GM18873 (cell line): Measurements from ENCODE around the gene PRR36.

Experiments used
- ATAC-seq: cut with Tn5 transposase; IDR thresholded peaks from one replicate; pipeline ENCODE4 v1.9.1; 2021; ENCODE audit warnings: mild to moderate bottlenecking, moderate library complexity, moderate number of reproducible peaks; ENCODE audit not compliant: unreplicated experiment, low FRiP score

PRR36 gene

DNA sequence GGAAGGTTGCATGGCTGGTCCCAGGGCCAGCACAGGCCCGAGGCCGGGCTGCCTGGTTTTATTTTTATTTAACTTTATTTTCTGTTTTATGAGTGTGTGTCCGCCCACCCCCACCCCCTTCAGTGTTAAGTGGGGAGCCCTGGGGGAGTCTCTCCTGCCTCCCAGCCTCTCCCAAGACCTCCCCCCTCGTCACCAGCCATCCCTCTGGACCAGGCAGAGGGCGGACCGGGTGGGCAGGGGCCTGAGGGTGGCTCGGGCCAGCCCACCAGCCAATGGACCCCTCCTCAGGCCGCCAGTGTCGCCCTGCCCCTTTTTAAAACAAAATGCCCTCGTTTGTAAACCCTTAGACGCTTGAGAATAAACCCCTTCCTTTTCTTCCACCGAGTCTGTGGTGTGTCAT is 39.9 kb upstream of the PRR36 start:
- no peak for ATAC-seq

GRCh38 chr19:7913652-7914051 is 39.5 kb upstream of the PRR36 start:
- ATAC-seq: no peak

GRCh38 chr19:7912697-7913564 is 38.7 kb upstream of the PRR36 start:
- no peak for ATAC-seq

DNA sequence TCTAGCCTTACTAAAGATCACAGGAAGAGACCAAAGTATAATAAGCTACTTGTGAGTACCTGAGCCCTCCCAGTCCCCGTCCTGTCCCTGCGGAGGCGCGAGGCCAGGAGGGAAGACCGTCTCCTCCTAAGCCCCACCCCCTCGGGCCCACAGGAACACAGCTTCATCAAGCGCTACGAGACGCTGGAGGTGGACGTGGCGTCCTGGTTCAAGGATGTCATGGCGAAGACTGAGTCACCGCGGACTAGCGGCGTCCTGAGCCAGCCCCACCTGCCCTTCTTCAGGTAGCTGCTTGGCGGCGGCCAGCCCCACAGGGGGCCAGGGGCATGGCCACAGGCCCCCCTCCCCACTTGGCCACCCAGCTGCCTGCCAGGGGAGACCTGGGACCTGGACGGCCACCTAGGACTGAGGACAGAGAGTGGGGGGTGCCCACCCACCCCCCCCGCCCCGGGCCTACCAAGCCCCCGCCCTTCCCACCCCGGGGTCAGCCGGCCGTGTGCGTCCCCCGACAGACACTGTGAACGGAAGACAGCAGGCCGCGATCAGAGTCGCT is 38.0 kb upstream of the PRR36 start:
- no peak for ATAC-seq

- no peak for ATAC-seq
These were observed 37.4 kb upstream of the PRR36 start for GRCh38 chr19:7911508-7912143.

- no peak for ATAC-seq
These were observed 36.4 kb upstream of the PRR36 start for GRCh38 chr19:7910321-7911161.

GRCh38 chr19:7909471-7910067 is 35.4 kb upstream of the PRR36 start:
- ATAC-seq: no peak

DNA sequence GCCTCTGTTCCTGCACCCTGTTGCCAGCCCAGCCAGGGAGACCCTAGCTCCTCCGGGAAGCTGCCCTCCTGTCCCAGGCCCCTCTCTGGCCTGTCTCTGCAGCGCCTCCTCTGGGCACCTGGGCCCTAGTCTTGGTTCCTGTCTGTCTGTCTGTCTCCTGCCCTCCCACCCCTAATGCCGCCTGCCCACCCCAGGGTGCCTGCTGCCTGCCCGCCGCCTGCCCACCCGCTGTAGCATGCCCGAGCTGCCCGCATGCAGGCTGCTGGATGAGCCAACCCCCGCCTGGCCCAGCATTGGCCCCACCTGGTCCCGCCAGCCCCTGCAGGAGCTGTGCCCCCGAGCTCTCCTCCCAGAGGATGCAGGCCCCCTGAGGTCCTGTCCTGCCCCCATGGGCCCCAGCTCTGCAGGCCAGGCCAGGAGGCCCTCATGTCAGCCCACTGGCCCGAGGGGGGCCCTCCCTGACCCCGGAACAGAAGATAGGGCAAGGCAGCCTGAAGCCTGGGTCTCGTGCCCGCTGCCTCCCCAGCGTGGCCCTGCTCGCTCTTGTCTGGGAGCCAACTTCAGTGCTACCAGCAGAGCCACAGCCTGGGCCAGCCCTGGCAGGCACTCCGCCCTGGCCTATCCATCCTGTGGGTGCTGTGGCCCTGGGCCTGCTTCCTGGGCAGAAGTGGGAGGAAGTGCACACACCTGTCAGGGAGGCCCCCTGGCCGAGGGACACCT is 34.7 kb upstream of the PRR36 start:
- no peak for ATAC-seq

- no peak for ATAC-seq
These were observed 34.0 kb upstream of the PRR36 start for GRCh38 chr19:7908078-7908699.

GRCh38 chr19:7907544-7907943 is 33.4 kb upstream of the PRR36 start:
- no peak for ATAC-seq

GRCh38 chr19:7907122-7907521 is 32.9 kb upstream of the PRR36 start:
- no peak for ATAC-seq

GRCh38 chr19:7905859-7906258 is 31.7 kb upstream of the PRR36 start:
- no peak for ATAC-seq

DNA sequence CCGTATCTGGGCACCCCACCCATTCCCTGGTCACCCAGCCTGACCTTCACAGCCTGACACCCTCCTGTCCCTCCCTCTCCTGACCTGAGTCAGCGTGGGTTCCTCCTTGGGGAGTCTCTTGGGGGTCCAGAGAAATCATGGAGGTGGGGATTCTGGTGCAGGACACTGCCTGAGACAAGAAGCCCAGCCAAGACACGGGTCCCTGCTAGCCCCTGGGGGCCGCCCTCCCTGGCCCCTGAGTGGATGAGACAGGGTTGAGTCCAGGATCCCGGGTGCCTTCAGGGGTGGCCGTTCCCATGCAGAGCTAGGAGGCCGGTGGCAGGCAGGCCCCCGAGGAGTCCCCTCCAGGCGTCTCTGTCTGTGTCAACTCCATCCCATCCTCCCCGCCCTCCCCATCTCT is 31.1 kb upstream of the PRR36 start:
- no peak for ATAC-seq

DNA sequence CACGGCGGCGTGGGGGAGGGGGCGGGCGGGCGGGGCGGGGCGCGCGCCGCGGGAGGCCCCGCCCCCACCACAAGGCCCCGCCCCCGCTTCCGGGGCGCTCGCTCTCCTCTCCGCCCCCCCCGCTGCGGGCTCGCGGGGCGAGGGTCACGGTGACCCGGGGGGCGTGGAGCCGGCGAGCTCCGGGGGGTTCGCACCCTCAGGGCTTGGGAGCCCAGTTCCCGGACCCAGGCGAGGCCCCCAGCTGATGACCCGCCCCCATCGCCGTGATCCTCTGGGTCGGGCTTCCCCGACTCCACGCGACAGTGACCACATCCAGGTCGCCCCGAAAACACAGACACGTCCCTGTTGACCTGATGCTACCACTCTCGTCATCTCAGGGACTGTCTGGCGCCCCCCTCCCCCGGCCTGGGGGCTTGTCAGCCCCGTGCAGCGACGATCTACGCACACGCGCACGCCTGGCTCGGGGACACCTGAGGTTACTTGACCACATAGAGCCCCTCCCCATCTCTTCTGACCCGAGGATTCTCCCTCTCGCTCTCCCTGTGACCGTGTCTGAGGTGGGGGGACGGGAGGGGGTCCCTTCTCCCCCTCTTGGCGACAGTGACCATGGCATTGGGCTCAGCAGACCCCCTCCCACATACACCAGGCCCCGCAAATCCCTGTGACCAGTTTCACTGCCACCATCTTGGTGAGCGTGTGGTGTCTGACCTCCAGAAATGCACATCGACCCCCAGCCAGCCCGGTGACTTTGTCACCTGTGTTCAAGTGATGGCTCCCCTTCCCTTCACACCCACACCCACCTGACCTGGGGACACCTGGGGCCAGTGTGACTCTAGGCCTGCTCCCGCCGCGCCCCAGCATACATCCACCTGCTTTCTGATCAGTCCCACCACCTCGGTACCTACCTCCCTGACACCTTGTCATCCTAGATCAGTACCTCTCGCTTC is 30.2 kb upstream of the PRR36 start:
- peak; percentile 8 for ATAC-seq

- ATAC-seq: peak; percentile 84
These were observed 29.3 kb upstream of the PRR36 start, which contains the start of gene MAP2K7 for GRCh38 chr19:7903244-7904073. Gene MAP2K7 (plus strand): TSS chr19:7903877. CDS start chr19:7903945, 68 bp downstream.

GRCh38 chr19:7902796-7903243 is 28.6 kb upstream of the PRR36 start:
- ATAC-seq: no peak

- ATAC-seq: no peak
These were observed 27.1 kb upstream of the PRR36 start for GRCh38 chr19:7901337-7901736.
